Measurements from ENCODE around the gene PSD2.

The PSD2 gene

DNA sequence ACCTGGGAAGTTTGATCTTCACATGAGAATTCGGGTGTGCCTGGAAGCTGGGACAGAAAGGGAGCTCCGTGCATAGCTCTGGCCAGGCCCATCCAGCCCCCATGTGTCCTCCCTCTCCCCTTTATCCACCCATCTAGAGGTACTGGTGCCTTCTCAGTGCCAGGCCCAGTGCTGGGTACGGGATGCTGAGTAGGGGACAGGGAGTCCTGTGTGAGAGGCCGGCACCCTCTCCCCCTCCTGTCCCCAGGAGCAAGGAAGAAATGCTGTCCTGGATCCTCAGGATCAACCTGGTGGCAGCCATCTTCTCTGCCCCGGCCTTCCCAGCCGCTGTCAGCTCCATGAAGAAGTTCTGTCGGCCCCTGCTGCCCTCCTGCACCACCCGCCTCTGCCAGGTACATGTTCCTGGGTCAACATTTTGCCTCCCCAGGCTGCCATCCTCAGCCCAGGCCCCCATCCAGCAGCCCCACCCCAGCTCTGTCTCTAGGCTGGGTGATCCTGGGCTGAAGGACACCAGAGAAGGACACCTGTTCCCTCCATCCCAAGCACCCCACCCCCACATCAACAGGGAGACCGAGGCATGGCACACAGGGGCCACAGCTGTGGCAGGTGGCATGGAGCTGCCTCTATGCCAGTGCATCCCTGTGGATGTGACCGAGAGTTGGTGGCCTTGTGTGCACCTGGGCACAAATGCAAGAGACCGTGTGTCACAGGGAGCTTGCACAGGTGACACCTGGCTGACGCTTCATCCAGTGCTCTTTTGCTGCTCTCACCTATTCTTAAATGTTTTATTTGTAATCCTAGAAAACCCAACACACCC is 43.0 kb downstream of the PSD2 start:
- TF ChIP-seq, protein P1, sequence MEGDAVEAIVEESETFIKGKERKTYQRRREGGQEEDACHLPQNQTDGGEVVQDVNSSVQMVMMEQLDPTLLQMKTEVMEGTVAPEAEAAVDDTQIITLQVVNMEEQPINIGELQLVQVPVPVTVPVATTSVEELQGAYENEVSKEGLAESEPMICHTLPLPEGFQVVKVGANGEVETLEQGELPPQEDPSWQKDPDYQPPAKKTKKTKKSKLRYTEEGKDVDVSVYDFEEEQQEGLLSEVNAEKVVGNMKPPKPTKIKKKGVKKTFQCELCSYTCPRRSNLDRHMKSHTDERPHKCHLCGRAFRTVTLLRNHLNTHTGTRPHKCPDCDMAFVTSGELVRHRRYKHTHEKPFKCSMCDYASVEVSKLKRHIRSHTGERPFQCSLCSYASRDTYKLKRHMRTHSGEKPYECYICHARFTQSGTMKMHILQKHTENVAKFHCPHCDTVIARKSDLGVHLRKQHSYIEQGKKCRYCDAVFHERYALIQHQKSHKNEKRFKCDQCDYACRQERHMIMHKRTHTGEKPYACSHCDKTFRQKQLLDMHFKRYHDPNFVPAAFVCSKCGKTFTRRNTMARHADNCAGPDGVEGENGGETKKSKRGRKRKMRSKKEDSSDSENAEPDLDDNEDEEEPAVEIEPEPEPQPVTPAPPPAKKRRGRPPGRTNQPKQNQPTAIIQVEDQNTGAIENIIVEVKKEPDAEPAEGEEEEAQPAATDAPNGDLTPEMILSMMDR (IDR thresholded peaks at IDR 0.05; ENCODE audit: borderline replicate concordance, control extremely low read depth, extremely low read depth, insufficient read depth, missing control alignments): no peak
- in situ Hi-C loops (cut with MboI; ENCODE audit: low sequenced_read_pairs, unreplicated experiment): no loop called here
- no peak for DNase-seq (ENCODE audit: low spot score)

- DNase-seq (ENCODE audit: low spot score): no peak
- in situ Hi-C loops (cut with MboI; ENCODE audit: low sequenced_read_pairs, unreplicated experiment): no loop called here
- TF ChIP-seq, protein P1 (IDR thresholded peaks at IDR 0.05; ENCODE audit: borderline replicate concordance, control extremely low read depth, extremely low read depth, insufficient read depth, missing control alignments): no peak
These were observed 43.7 kb downstream of the PSD2 start for GRCh38 chr5:139839232-139839815.

- no peak for DNase-seq (ENCODE audit: low spot score)
- in situ Hi-C loops (cut with MboI; ENCODE audit: low sequenced_read_pairs, unreplicated experiment): no loop called here
- TF ChIP-seq, protein P1 (IDR thresholded peaks at IDR 0.05; ENCODE audit: borderline replicate concordance, control extremely low read depth, extremely low read depth, insufficient read depth, missing control alignments): no peak
These were observed 44.3 kb downstream of the PSD2 start for GRCh38 chr5:139839918-139840317.

GRCh38 chr5:139841549-139841948 is 45.9 kb downstream of the PSD2 start:
- no peak for DNase-seq (ENCODE audit: low spot score)
- in situ Hi-C loops (cut with MboI; ENCODE audit: low sequenced_read_pairs, unreplicated experiment): no loop called here
- TF ChIP-seq, protein P1 (IDR thresholded peaks at IDR 0.05; ENCODE audit: borderline replicate concordance, control extremely low read depth, extremely low read depth, insufficient read depth, missing control alignments): no peak

- TF ChIP-seq, protein P1 (IDR thresholded peaks at IDR 0.05; ENCODE audit: borderline replicate concordance, control extremely low read depth, extremely low read depth, insufficient read depth, missing control alignments): no peak
- in situ Hi-C loops (cut with MboI; ENCODE audit: low sequenced_read_pairs, unreplicated experiment): no loop called here
- no peak for DNase-seq (ENCODE audit: low spot score)
These were observed 46.7 kb downstream of the PSD2 start for GRCh38 chr5:139842321-139842720.

DNA sequence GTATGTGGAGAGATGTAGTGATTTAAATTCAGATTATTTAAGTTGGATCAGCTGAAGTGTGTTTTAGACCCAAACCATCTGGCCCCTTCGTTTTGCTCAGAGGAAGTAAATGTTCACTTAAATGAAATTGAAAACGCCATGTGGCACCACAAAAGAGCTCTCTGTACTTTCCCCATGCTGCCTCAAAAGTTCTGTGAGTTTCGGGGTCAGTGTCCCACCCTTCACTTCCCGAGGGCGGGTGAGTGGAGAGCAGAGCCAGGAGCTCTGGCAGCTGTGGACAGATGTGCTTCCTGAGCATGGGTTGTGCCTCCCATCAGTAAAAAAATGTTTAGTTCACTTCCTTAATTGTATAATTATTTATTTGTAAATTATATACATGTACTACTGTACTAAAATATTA is 48.4 kb downstream of the PSD2 start:
- TF ChIP-seq, protein P1 (IDR thresholded peaks at IDR 0.05; ENCODE audit: borderline replicate concordance, control extremely low read depth, extremely low read depth, insufficient read depth, missing control alignments): no peak
- in situ Hi-C loops (cut with MboI; ENCODE audit: low sequenced_read_pairs, unreplicated experiment): no loop called here
- DNase-seq (ENCODE audit: low spot score): peak; percentile 55

All from GM13976 (cell line).